Parathyroid adenoma (tissue), 2 donors: ENCODE results near the gene CCDC88A.
"Not testable (repeated sequence)": the region's sequence is repeated elsewhere in the genome, so short reads cannot be mapped to it uniquely, and the experiment has no call there.

Experiments
- H2AFZ ChIP-seq: fragments of 300-600 bp; sonication (generic); one replicate; pipeline ENCODE4 v1.7.0; 2017; ENCODE audit warnings: antibody characterized with exemption, mild to moderate bottlenecking
- H3K27ac ChIP-seq: fragments of 300-600 bp; sonication (generic); one replicate; pipeline ENCODE4 v1.7.0; 2017
- H3K27me3 ChIP-seq: fragments of 300-600 bp; sonication (generic); one replicate; pipeline ENCODE4 v1.7.0; 2017; ENCODE audit warnings: low read length; ENCODE audit not compliant: control insufficient read depth, insufficient read depth
- H3K36me3 ChIP-seq: fragments of 300-600 bp; sonication (generic); one replicate; pipeline ENCODE4 v1.7.0; 2017; ENCODE audit warnings: low read length; ENCODE audit not compliant: control insufficient read depth, insufficient read depth
- H3K4me1 ChIP-seq: fragments of 300-600 bp; sonication (generic); one replicate; pipeline ENCODE4 v1.7.0; 2017; ENCODE audit warnings: control low read depth
- H3K4me2 ChIP-seq: fragments of 300-600 bp; sonication (generic); one replicate; pipeline ENCODE4 v1.7.0; 2017; ENCODE audit warnings: low read length
- H3K4me3 ChIP-seq: fragments of 300-600 bp; sonication (generic); one replicate; pipeline ENCODE4 v1.7.0; 2017; ENCODE audit warnings: low read depth, low read length
- H3K79me2 ChIP-seq: fragments of 300-600 bp; sonication (generic); one replicate; pipeline ENCODE4 v1.7.0; 2017; ENCODE audit warnings: control low read depth
- H3K9ac ChIP-seq: fragments of 300-600 bp; sonication (generic); one replicate; pipeline ENCODE4 v1.7.0; 2017; ENCODE audit warnings: mild to moderate bottlenecking
- H3K9me3 ChIP-seq: fragments of 300-600 bp; sonication (generic); one replicate; pipeline ENCODE4 v1.7.0; 2017; ENCODE audit warnings: low read length; ENCODE audit not compliant: control insufficient read depth
- TF ChIP-seq, protein P1 (sequence below): fragments of 300-600 bp; sonication (generic); IDR thresholded peaks from one replicate; pipeline ENCODE4 v1.7.0; 2017; ENCODE audit warnings: antibody characterized with exemption, mild to moderate bottlenecking
- donor health status: primary hyperparathyroidism.

Gene CCDC88A

GRCh38 chr2:55391615-55392242 lies 27.9 kb downstream of the CCDC88A start:
- H3K4me3 ChIP-seq, result no peak overlapping the region
- no peaks in the 10 kb centered on the region for H3K79me2 ChIP-seq
- H3K9ac ChIP-seq, result no peak overlapping the region
- H3K4me2 ChIP-seq, result no peak overlapping the region
- no peak overlapping the region for H3K27ac ChIP-seq
- no peak overlapping the region for H2AFZ ChIP-seq
- no peaks in the 10 kb centered on the region for H3K27me3 ChIP-seq
- H3K36me3 ChIP-seq, result no peaks in the 10 kb centered on the region
- no peaks in the 10 kb centered on the region for H3K9me3 ChIP-seq
- TF ChIP-seq, protein P1, sequence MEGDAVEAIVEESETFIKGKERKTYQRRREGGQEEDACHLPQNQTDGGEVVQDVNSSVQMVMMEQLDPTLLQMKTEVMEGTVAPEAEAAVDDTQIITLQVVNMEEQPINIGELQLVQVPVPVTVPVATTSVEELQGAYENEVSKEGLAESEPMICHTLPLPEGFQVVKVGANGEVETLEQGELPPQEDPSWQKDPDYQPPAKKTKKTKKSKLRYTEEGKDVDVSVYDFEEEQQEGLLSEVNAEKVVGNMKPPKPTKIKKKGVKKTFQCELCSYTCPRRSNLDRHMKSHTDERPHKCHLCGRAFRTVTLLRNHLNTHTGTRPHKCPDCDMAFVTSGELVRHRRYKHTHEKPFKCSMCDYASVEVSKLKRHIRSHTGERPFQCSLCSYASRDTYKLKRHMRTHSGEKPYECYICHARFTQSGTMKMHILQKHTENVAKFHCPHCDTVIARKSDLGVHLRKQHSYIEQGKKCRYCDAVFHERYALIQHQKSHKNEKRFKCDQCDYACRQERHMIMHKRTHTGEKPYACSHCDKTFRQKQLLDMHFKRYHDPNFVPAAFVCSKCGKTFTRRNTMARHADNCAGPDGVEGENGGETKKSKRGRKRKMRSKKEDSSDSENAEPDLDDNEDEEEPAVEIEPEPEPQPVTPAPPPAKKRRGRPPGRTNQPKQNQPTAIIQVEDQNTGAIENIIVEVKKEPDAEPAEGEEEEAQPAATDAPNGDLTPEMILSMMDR, result no peak
- H3K4me1 ChIP-seq, result no peaks in the 10 kb centered on the region

- Histone ChIP-seq H3K9ac (no peak overlapping the region), H3K9me3 (no peaks in the 10 kb centered on the region), H2AFZ (no peak overlapping the region), H3K4me3 (no peak overlapping the region), H3K27me3 (no peaks in the 10 kb centered on the region), H3K4me2 (no peak overlapping the region), H3K27ac (no peak overlapping the region), H3K79me2 (no peaks in the 10 kb centered on the region), H3K4me1 (no peaks in the 10 kb centered on the region), H3K36me3 (no peaks in the 10 kb centered on the region)
- TF ChIP-seq, protein P1, result no peak
Measured at GRCh38 chr2:55391155-55391554, 28.5 kb downstream of the CCDC88A start.

DNA sequence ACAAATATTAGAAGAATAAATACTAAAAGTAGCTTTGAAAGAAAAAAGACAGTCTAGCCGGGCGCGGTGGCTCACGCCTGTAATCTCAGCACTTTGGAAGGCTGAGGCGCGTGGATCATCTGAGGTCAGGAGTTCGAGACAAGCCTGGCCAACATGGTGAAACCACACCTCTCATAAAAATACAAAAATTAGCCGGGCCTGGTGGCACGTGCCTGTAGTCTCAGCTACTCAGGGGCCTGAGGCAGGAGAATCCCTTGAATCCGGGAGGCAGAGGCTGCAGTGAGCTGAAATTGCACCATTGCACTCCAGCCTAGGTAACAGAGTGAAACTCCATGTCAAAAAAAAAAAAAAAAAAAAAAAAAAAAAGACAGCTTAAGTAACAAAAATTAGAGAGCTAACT lies 34.1 kb downstream of the CCDC88A start:
- not testable (repeated sequence) for H3K27me3 ChIP-seq, H3K9me3 ChIP-seq, H3K36me3 ChIP-seq

DNA sequence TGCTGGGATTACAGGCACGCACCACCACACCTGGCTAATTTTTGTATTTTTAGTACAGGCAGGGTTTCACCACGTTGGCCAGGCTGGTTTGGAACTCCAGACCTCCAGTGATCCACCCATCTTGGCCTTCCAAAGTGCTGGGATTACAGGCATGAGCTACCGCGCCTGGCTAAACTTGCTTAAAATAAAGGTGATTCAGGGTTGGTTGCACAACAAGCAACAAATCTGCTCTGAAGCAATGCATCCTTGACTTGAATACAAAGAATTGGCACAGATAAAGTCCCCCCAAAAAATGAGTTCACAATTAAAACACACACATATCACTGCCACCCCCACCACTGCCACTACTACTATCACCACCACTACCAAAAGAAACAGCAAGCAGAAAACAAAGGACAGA lies 34.9 kb downstream of the CCDC88A start:
- Histone ChIP-seq H3K4me2 (no peak overlapping the region), H3K9me3 (no peaks in the 10 kb centered on the region), H3K79me2 (no peaks in the 10 kb centered on the region), H3K4me3 (no peak overlapping the region), H3K36me3 (no peaks in the 10 kb centered on the region), H3K9ac (no peak overlapping the region), H2AFZ (no peak overlapping the region), H3K27ac (no peak overlapping the region), H3K27me3 (no peaks in the 10 kb centered on the region), H3K4me1 (no peaks in the 10 kb centered on the region)
- TF ChIP-seq, protein P1, result no peak

More for the DNA sequence above, 34.1 kb downstream of the CCDC88A start:
- not testable (repeated sequence) for H3K27ac ChIP-seq, H3K9ac ChIP-seq, H3K4me3 ChIP-seq, H3K4me1 ChIP-seq, H3K79me2 ChIP-seq, H2AFZ ChIP-seq, H3K4me2 ChIP-seq

GRCh38 chr2:55371376-55371775 lies 48.3 kb downstream of the CCDC88A start:
- H3K27me3 ChIP-seq, result no peaks in the 10 kb centered on the region
- H3K4me3 ChIP-seq, result no peak overlapping the region
- no peak overlapping the region for H2AFZ ChIP-seq
- H3K36me3 ChIP-seq, result no peaks in the 10 kb centered on the region
- no peak overlapping the region for H3K9ac ChIP-seq
- H3K4me2 ChIP-seq, result no peak overlapping the region
- H3K27ac ChIP-seq, result no peak overlapping the region
- TF ChIP-seq, protein P1, result no peak
- no peaks in the 10 kb centered on the region for H3K4me1 ChIP-seq
- no peaks in the 10 kb centered on the region for H3K9me3 ChIP-seq
- H3K79me2 ChIP-seq, result no peaks in the 10 kb centered on the region
